GM23338 (cell line): ENCODE measurements around the gene IL21. TPM values are rescaled to one million over a fixed set of nuclear protein-coding genes. Genes with fewer than 3 reads are reported as not detected.
A peak's percentile ranks its signal among the peaks of the same experiment; 100 is the strongest.

ENCODE experiments used
- ATAC-seq: fragments of 200-7000 bp; cut with Tn5 transposase; 3 replicates; pipeline ENCODE4 v1.9.1; 2020
- DNase-seq: peaks from one replicate; pipeline ENCODE4 v3.0.0-alpha.2; 2015; ENCODE audit warnings: low spot score
- H2AFZ ChIP-seq: fragments of 200-600 bp; sonication (generic); 2 replicates; pipeline ENCODE4 v1.8.0; 2016; ENCODE audit warnings: antibody characterized with exemption, mild to moderate bottlenecking, moderate library complexity
- H3F3A ChIP-seq: fragments of 200-600 bp; sonication (generic); replicated peaks from 2 replicates; pipeline ENCODE4 v1.8.0; 2017; ENCODE audit warnings: antibody characterized with exemption, mixed run types, low read depth
- H3K27ac ChIP-seq: fragments of 200-600 bp; sonication (generic); 2 replicates; pipeline ENCODE4 v1.6.1; 2016; ENCODE audit warnings: low read depth
- H3K27me3 ChIP-seq: fragments of 200-600 bp; sonication (generic); 2 replicates; pipeline ENCODE4 v1.8.0; 2016; ENCODE audit warnings: mild to moderate bottlenecking, mixed run types, moderate library complexity; ENCODE audit not compliant: insufficient read depth
- H3K36me3 ChIP-seq: fragments of 200-600 bp; sonication (generic); 2 replicates; pipeline ENCODE4 v1.8.0; 2016; ENCODE audit warnings: mild to moderate bottlenecking; ENCODE audit not compliant: insufficient read depth
- H3K4me1 ChIP-seq: fragments of 200-600 bp; sonication (generic); 2 replicates; pipeline ENCODE4 v1.8.0; 2016; ENCODE audit warnings: mild to moderate bottlenecking, moderate library complexity; ENCODE audit not compliant: insufficient read depth
- H3K4me2 ChIP-seq: fragments of 200-600 bp; sonication (generic); 2 replicates; pipeline ENCODE4 v1.7.1; 2017; ENCODE audit warnings: mixed run types
- H3K4me3 ChIP-seq: fragments of 200-600 bp; sonication (generic); 2 replicates; pipeline ENCODE4 v1.6.1; 2016; ENCODE audit warnings: mixed run types
- H3K79me2 ChIP-seq: fragments of 200-600 bp; sonication (generic); replicated peaks from 2 replicates; pipeline ENCODE4 v1.8.0; 2017; ENCODE audit warnings: mild to moderate bottlenecking; ENCODE audit not compliant: insufficient read depth
- H3K9me2 ChIP-seq: fragments of 200-600 bp; sonication (generic); 2 replicates; pipeline ENCODE4 v1.8.0; 2017; ENCODE audit not compliant: insufficient read depth
- H4K20me1 ChIP-seq: fragments of 200-600 bp; sonication (generic); replicated peaks from 2 replicates; pipeline ENCODE4 v1.8.0; 2017; ENCODE audit warnings: mild to moderate bottlenecking; ENCODE audit not compliant: insufficient read depth
- H3K27ac Mint-ChIP-seq: 2 replicates; pipeline ENCODE4 v1.8.0; 2020; ENCODE audit warnings: inconsistent platforms, mild to moderate bottlenecking, moderate library complexity, mixed read lengths
- H3K27me3 Mint-ChIP-seq: 3 replicates; pipeline ENCODE4 v1.8.0; 2022; ENCODE audit warnings: low read depth, mild to moderate bottlenecking, moderate library complexity, mixed read lengths, inconsistent platforms; ENCODE audit not compliant: insufficient read depth, poor library complexity
- H3K36me3 Mint-ChIP-seq: 3 replicates; pipeline ENCODE4 v1.8.0; 2021; ENCODE audit warnings: low read depth, mild to moderate bottlenecking, inconsistent platforms, moderate library complexity, mixed read lengths
- H3K4me1 Mint-ChIP-seq: 3 replicates; pipeline ENCODE4 v1.8.0; 2020; ENCODE audit warnings: mild to moderate bottlenecking, inconsistent platforms, mixed read lengths
- H3K4me3 Mint-ChIP-seq: 3 replicates; pipeline ENCODE4 v1.8.0; 2021; ENCODE audit warnings: moderate library complexity, mild to moderate bottlenecking, inconsistent platforms, mixed read lengths
- H3K9me3 Mint-ChIP-seq: 3 replicates; pipeline ENCODE4 v1.8.0; 2020; ENCODE audit warnings: moderate library complexity, mild to moderate bottlenecking, inconsistent platforms, mixed read lengths
- CREB1 ChIP-seq: fragments of 250-450 bp; sonication (Bioruptor Pico); IDR thresholded peaks from 2 replicates; pipeline ENCODE4 v1.5.0; 2020; ENCODE audit warnings: low read depth, mild to moderate bottlenecking, moderate library complexity
- ETS1 ChIP-seq: IDR thresholded peaks from 2 replicates; pipeline ENCODE4 v1.6.1; 2016; ENCODE audit warnings: antibody characterized with exemption
- EZH2 ChIP-seq: fragments of 200-600 bp; sonication (generic); IDR thresholded peaks from one replicate; pipeline ENCODE4 v1.8.0; 2017; ENCODE audit warnings: antibody characterized with exemption, mild to moderate bottlenecking, low read depth; ENCODE audit not compliant: unreplicated experiment
- JUNB ChIP-seq: IDR thresholded peaks from one replicate; pipeline ENCODE4 v1.6.1; 2016; ENCODE audit warnings: antibody characterized with exemption; ENCODE audit not compliant: unreplicated experiment
- NANOG ChIP-seq: IDR thresholded peaks from 2 replicates; pipeline ENCODE4 v1.6.1; 2016; ENCODE audit warnings: antibody characterized with exemption, borderline replicate concordance
- POLR2AphosphoS5 ChIP-seq: IDR thresholded peaks from 2 replicates; pipeline ENCODE4 v1.6.1; 2016; ENCODE audit warnings: antibody characterized with exemption, low read depth
- STAT1 ChIP-seq: IDR thresholded peaks from one replicate; pipeline ENCODE4 v1.6.1; 2016; ENCODE audit warnings: antibody characterized with exemption; ENCODE audit not compliant: unreplicated experiment
- ZNF114 ChIP-seq: fragments of 250-450 bp; sonication (Bioruptor Pico); IDR thresholded peaks from 2 replicates; pipeline ENCODE4 v1.5.0; 2020; ENCODE audit warnings: mild to moderate bottlenecking, moderate library complexity
- ZNF331 ChIP-seq: fragments of 250-450 bp; sonication (Bioruptor Pico); IDR thresholded peaks from 2 replicates; pipeline ENCODE4 v1.5.0; 2020; ENCODE audit warnings: low read depth, mild to moderate bottlenecking, moderate library complexity
- ZNF462 ChIP-seq: fragments of 250-450 bp; sonication (Bioruptor Pico); IDR thresholded peaks from 2 replicates; pipeline ENCODE4 v1.5.0; 2020; ENCODE audit warnings: mild to moderate bottlenecking, moderate library complexity
- polyA plus RNA-seq: library from polyadenylated mRNA; unstranded; fragments of >200 nt; fragmentation: Nextera tagmentation; extraction: Ambion mirVana; gene quantifications from 2 replicates; pipeline ENCODE4 v1.2.1, GENCODE V29; 2016
- total RNA-seq: library from RNA; depleted of rRNA; stranded (reverse); fragments of >200 nt; shearing (Covaris generic); gene quantifications from 2 replicates; pipeline ENCODE4 v1.2.3, GENCODE V29; 2014
- TF ChIP-seq, protein P1 (sequence below): IDR thresholded peaks from one replicate; pipeline ENCODE4 v1.6.1; 2018; ENCODE audit warnings: antibody characterized with exemption; ENCODE audit not compliant: unreplicated experiment

The IL21 gene
- total and polyA plus RNA-seq, 2 experiments from 2014 or later, result not detected

DNA sequence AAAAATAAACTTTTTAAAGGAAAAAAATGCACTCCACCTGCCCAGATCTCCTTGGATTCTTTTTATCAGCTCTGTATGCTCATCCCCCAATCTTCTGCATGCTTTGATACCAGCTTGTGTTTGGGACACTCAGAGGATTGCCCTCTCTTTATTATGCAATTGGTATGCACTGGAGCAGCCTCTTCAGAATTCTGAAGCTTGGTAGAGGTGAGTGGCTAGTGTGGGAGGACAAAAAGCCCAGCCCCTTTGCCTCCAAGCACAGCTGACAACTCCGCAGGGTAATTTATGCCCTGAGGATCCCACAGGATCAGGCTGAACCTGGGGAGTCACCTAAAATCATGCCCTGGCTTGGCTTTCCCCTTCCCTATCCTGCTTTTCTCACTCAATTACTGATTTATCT, 16.7 kb downstream of the IL21 start:
- H3K4me3 ChIP-seq, result no peak overlapping the region
- H3K79me2 ChIP-seq, result no peaks in the 10 kb centered on the region
- H3K36me3 ChIP-seq, result no peaks in the 10 kb centered on the region
- no peaks in the 10 kb centered on the region for H3K27me3 ChIP-seq
- TF ChIP-seq ZNF462 (CRISPR knock-in tag), result no peak
- no peak for TF ChIP-seq EZH2
- TF ChIP-seq ZNF114 (CRISPR knock-in tag), result no peak
- no peak for TF ChIP-seq ETS1
- no peak for TF ChIP-seq JUNB
- TF ChIP-seq STAT1, result no peak
- no peak for TF ChIP-seq CREB1 (CRISPR knock-in tag)
- TF ChIP-seq ZNF331 (CRISPR knock-in tag), result no peak
- TF ChIP-seq POLR2AphosphoS5, result no peak
- TF ChIP-seq, protein P1, sequence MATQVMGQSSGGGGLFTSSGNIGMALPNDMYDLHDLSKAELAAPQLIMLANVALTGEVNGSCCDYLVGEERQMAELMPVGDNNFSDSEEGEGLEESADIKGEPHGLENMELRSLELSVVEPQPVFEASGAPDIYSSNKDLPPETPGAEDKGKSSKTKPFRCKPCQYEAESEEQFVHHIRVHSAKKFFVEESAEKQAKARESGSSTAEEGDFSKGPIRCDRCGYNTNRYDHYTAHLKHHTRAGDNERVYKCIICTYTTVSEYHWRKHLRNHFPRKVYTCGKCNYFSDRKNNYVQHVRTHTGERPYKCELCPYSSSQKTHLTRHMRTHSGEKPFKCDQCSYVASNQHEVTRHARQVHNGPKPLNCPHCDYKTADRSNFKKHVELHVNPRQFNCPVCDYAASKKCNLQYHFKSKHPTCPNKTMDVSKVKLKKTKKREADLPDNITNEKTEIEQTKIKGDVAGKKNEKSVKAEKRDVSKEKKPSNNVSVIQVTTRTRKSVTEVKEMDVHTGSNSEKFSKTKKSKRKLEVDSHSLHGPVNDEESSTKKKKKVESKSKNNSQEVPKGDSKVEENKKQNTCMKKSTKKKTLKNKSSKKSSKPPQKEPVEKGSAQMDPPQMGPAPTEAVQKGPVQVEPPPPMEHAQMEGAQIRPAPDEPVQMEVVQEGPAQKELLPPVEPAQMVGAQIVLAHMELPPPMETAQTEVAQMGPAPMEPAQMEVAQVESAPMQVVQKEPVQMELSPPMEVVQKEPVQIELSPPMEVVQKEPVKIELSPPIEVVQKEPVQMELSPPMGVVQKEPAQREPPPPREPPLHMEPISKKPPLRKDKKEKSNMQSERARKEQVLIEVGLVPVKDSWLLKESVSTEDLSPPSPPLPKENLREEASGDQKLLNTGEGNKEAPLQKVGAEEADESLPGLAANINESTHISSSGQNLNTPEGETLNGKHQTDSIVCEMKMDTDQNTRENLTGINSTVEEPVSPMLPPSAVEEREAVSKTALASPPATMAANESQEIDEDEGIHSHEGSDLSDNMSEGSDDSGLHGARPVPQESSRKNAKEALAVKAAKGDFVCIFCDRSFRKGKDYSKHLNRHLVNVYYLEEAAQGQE, result no peak
- no peak for TF ChIP-seq NANOG
- H2AFZ ChIP-seq, result peak overlapping the region; percentile 90
- Mint-ChIP-seq H3K27me3 (peaks cover 4% of the 10 kb centered on the region), H3K27ac (no peak overlapping the region), H3K4me3 (no peak overlapping the region), H3K9me3 (no peaks in the 10 kb centered on the region), H3K36me3 (no peaks in the 10 kb centered on the region), H3K4me1 (peaks cover 24% of the 10 kb centered on the region)
- no peak overlapping the region for H3K4me2 ChIP-seq
- peak; percentile 23 for DNase-seq
- H3K9me2 ChIP-seq, result no peaks in the 10 kb centered on the region
- no peaks in the 10 kb centered on the region for H4K20me1 ChIP-seq
- H3F3A ChIP-seq, result no peaks in the 10 kb centered on the region
- peak; percentile 69 for ATAC-seq
- peaks cover 22% of the 10 kb centered on the region for H3K4me1 ChIP-seq
- no peak overlapping the region for H3K27ac ChIP-seq
